H9 (cell line): Measurements from ENCODE around the gene GPALPP1. TPM values are rescaled to one million over a fixed set of nuclear protein-coding genes. Genes with fewer than 3 reads are reported as not detected.

Experiments
- DNase-seq: peaks from one replicate; pipeline ENCODE4 v3.0.0-alpha.2; 2017
- H2AFZ ChIP-seq: one replicate; pipeline ENCODE4 v1.6.1; 2013; ENCODE audit warnings: mild to moderate bottlenecking, low read length, control low read depth, moderate library complexity
- H2AK5ac ChIP-seq: 2 replicates; pipeline ENCODE4 v1.6.1; 2013; ENCODE audit warnings: low read length, control low read depth, mixed read lengths; ENCODE audit not compliant: insufficient read length
- H2BK120ac ChIP-seq: one replicate; pipeline ENCODE4 v1.6.1; 2013; ENCODE audit warnings: low read depth, mild to moderate bottlenecking, low read length, control low read depth, inconsistent platforms; ENCODE audit not compliant: poor library complexity, severe bottlenecking
- H2BK12ac ChIP-seq: 2 replicates; pipeline ENCODE4 v1.6.1; 2013; ENCODE audit warnings: low read length, control low read depth, mixed read lengths, low read depth; ENCODE audit not compliant: insufficient read length
- H2BK15ac ChIP-seq: 2 replicates; pipeline ENCODE4 v1.6.1; 2013; ENCODE audit warnings: low read depth, low read length, control low read depth
- H2BK20ac ChIP-seq: one replicate; pipeline ENCODE4 v1.6.1; 2013; ENCODE audit warnings: low read depth, mild to moderate bottlenecking, low read length, control low read depth, inconsistent platforms; ENCODE audit not compliant: poor library complexity, severe bottlenecking
- H2BK5ac ChIP-seq: 2 replicates; pipeline ENCODE4 v1.6.1; 2013; ENCODE audit warnings: low read length, control low read depth, mixed read lengths; ENCODE audit not compliant: insufficient read length
- H3K14ac ChIP-seq: 2 replicates; pipeline ENCODE4 v1.6.1; 2013; ENCODE audit warnings: low read length, control low read depth; ENCODE audit not compliant: insufficient read depth
- H3K18ac ChIP-seq: 2 replicates; pipeline ENCODE4 v1.6.1; 2013; ENCODE audit warnings: low read depth, mild to moderate bottlenecking, mixed read lengths, low read length, control low read depth; ENCODE audit not compliant: insufficient read length
- H3K23ac ChIP-seq: 2 replicates; pipeline ENCODE4 v1.6.1; 2013; ENCODE audit warnings: low read length, control low read depth, mixed read lengths, low read depth; ENCODE audit not compliant: insufficient read length
- H3K23me2 ChIP-seq: 2 replicates; pipeline ENCODE4 v1.6.1; 2013; ENCODE audit warnings: low read depth, mild to moderate bottlenecking, mixed read lengths, low read length, control low read depth; ENCODE audit not compliant: insufficient read length, poor library complexity, severe bottlenecking
- H3K27ac ChIP-seq: 2 replicates; pipeline ENCODE4 v1.5.1; 2013; ENCODE audit warnings: low read length, control low read depth, mixed read lengths, low read depth; ENCODE audit not compliant: insufficient read length
- H3K27me3 ChIP-seq: 2 replicates; pipeline ENCODE4 v1.6.1; 2013; ENCODE audit warnings: low read length, control low read depth, inconsistent platforms; ENCODE audit not compliant: insufficient read depth
- H3K4ac ChIP-seq: 2 replicates; pipeline ENCODE4 v1.6.1; 2013; ENCODE audit warnings: low read depth, mild to moderate bottlenecking, control low read depth, inconsistent platforms, low read length, moderate library complexity
- H3K4me1 ChIP-seq: 2 replicates; pipeline ENCODE4 v1.6.1; 2013; ENCODE audit warnings: low read length, control low read depth, inconsistent platforms; ENCODE audit not compliant: insufficient read depth
- H3K4me2 ChIP-seq: 2 replicates; pipeline ENCODE4 v1.6.1; 2013; ENCODE audit warnings: low read length, control low read depth, mixed read lengths; ENCODE audit not compliant: insufficient read length, insufficient read depth
- H3K56ac ChIP-seq: 2 replicates; pipeline ENCODE4 v1.6.1; 2013; ENCODE audit warnings: low read depth, mild to moderate bottlenecking, mixed read lengths, low read length, control low read depth; ENCODE audit not compliant: insufficient read length
- H3K79me1 ChIP-seq: 2 replicates; pipeline ENCODE4 v1.6.1; 2013; ENCODE audit warnings: low read depth, mild to moderate bottlenecking, moderate library complexity, low read length, control low read depth, inconsistent platforms; ENCODE audit not compliant: insufficient read depth, poor library complexity, severe bottlenecking
- H3K79me2 ChIP-seq: 2 replicates; pipeline ENCODE4 v1.6.1; 2013; ENCODE audit warnings: low read length, control low read depth, inconsistent platforms; ENCODE audit not compliant: insufficient read depth
- H3K9ac ChIP-seq: 2 replicates; pipeline ENCODE4 v1.6.1; 2013; ENCODE audit warnings: low read length, control low read depth, mixed read lengths; ENCODE audit not compliant: insufficient read length; ENCODE audit errors: extremely low read depth
- H3K9me3 ChIP-seq: one replicate; pipeline ENCODE4 v1.6.1; 2013; ENCODE audit warnings: low read depth, low read length, inconsistent platforms; ENCODE audit not compliant: control insufficient read depth
- H3T11ph ChIP-seq: one replicate; pipeline ENCODE4 v1.6.1; 2013; ENCODE audit warnings: mild to moderate bottlenecking, low read length, control low read depth, inconsistent platforms
- H4K20me1 ChIP-seq: one replicate; pipeline ENCODE4 v1.6.1; 2013; ENCODE audit not compliant: control insufficient read depth, insufficient read length, insufficient read depth
- H4K5ac ChIP-seq: 2 replicates; pipeline ENCODE4 v1.6.1; 2013; ENCODE audit warnings: low read depth, mild to moderate bottlenecking, mixed read lengths, low read length, control low read depth; ENCODE audit not compliant: insufficient read length
- H4K8ac ChIP-seq: replicated peaks from 2 replicates; pipeline ENCODE4 v1.6.1; 2013; ENCODE audit warnings: low read length, control low read depth, mixed read lengths, low read depth; ENCODE audit not compliant: insufficient read length
- H4K91ac ChIP-seq: 2 replicates; pipeline ENCODE4 v1.6.1; 2013; ENCODE audit warnings: low read depth, mild to moderate bottlenecking, moderate library complexity, mixed read lengths, low read length, control low read depth; ENCODE audit not compliant: insufficient read length
- H3K27ac Mint-ChIP-seq, 3 experiments: 2 replicates in 2 of 3; 3 replicates in 1 of 3; pipeline ENCODE4 v1.8.0; 2020 to 2021; ENCODE audit warnings: mixed read lengths in 3 of 3, mild to moderate bottlenecking in 1 of 3, moderate library complexity in 1 of 3
- H3K27me3 Mint-ChIP-seq: 2 replicates; pipeline ENCODE4 v1.8.0; 2021; ENCODE audit warnings: low read depth, mild to moderate bottlenecking, moderate library complexity, mixed read lengths
- H3K36me3 Mint-ChIP-seq, 3 experiments: 2 replicates in 2 of 3; 3 replicates in 1 of 3; pipeline ENCODE4 v1.8.0; 2020 to 2021; ENCODE audit warnings: low read depth in 3 of 3, mixed read lengths in 3 of 3; ENCODE audit not compliant: insufficient read depth in 1 of 3
- H3K4me1 Mint-ChIP-seq, 2 experiments: 2 replicates each; pipeline ENCODE4 v1.8.0; 2020; ENCODE audit warnings: mixed read lengths in 2 of 2
- H3K4me3 Mint-ChIP-seq, 2 experiments: 2 replicates in 1 of 2; 3 replicates in 1 of 2; pipeline ENCODE4 v1.8.0; 2020 to 2021; ENCODE audit warnings: mild to moderate bottlenecking in 2 of 2, mixed read lengths in 2 of 2, moderate library complexity in 1 of 2
- H3K9me3 Mint-ChIP-seq, 2 experiments: 2 replicates in 1 of 2; 3 replicates in 1 of 2; pipeline ENCODE4 v1.8.0; 2020; ENCODE audit warnings: mild to moderate bottlenecking in 2 of 2, mixed read lengths in 2 of 2, moderate library complexity in 1 of 2
- WGBS: extraction: QIAGEN DNeasy Blood & Tissue Kit; methylation state at CpG from one replicate; pipeline ENCODE4 v1.1.7; 2013; ENCODE audit warnings: missing lambda C conversion rate, low lambda C conversion rate, mixed read lengths; ENCODE audit not compliant: insufficient read length; ENCODE audit errors: extremely low coverage; 5-methylcytosine and 5-hydroxymethylcytosine counted together
- total RNA-seq: library from RNA; stranded (reverse); gene quantifications from 2 replicates; pipeline ENCODE4 v1.2.1, GENCODE V29; 2021
- TF ChIP-seq, protein P1 (sequence below): fragments of 200-600 bp; sonication (generic); conservative IDR thresholded peaks from 3 replicates; pipeline ENCODE4 v1.8.0; 2021; ENCODE audit warnings: antibody characterized with exemption, mild to moderate bottlenecking

The GPALPP1 gene
- total RNA-seq, 1 experiment from 2014 or later: 21.9 TPM

GRCh38 chr13:44976196-44976595 is 13.1 kb upstream of the GPALPP1 start:
- H2BK20ac ChIP-seq: no peak overlapping the region
- no peak overlapping the region for H3K9ac ChIP-seq
- no peak overlapping the region for H2BK15ac ChIP-seq
- no peaks in the 10 kb centered on the region for H3K27me3 ChIP-seq
- whole genome bisulfite sequencing: 75% methylated on average over 1 of the region's 3 CpGs
- no peaks in the 10 kb centered on the region for H3K4me1 ChIP-seq
- no peak overlapping the region for H4K8ac ChIP-seq
- Mint-ChIP-seq H3K4me3 (no peak overlapping the region), H3K36me3 (peaks cover 5 to 41% (median 37%) of the 10 kb centered on the region in 3 experiments; a peak in 6 of 7 replicates), H3K27me3 (no peaks in the 10 kb centered on the region; the same call in 1 of the 2 replicates), H3K4me1 (peaks cover 8 to 11% of the 10 kb centered on the region in 2 experiments), H3K27ac (no peak overlapping the region), H3K9me3 (no peaks in the 10 kb centered on the region)
- no peak overlapping the region for H2AFZ ChIP-seq
- H4K5ac ChIP-seq: no peak overlapping the region
- no peak overlapping the region for H3T11ph ChIP-seq
- no peaks in the 10 kb centered on the region for H3K79me2 ChIP-seq
- no peak overlapping the region for H4K91ac ChIP-seq
- no peak overlapping the region for H2BK5ac ChIP-seq
- no peak overlapping the region for H3K4me2 ChIP-seq
- DNase-seq: no peak
- no peaks in the 10 kb centered on the region for H4K20me1 ChIP-seq
- no peak overlapping the region for H3K4ac ChIP-seq
- TF ChIP-seq, protein P1, sequence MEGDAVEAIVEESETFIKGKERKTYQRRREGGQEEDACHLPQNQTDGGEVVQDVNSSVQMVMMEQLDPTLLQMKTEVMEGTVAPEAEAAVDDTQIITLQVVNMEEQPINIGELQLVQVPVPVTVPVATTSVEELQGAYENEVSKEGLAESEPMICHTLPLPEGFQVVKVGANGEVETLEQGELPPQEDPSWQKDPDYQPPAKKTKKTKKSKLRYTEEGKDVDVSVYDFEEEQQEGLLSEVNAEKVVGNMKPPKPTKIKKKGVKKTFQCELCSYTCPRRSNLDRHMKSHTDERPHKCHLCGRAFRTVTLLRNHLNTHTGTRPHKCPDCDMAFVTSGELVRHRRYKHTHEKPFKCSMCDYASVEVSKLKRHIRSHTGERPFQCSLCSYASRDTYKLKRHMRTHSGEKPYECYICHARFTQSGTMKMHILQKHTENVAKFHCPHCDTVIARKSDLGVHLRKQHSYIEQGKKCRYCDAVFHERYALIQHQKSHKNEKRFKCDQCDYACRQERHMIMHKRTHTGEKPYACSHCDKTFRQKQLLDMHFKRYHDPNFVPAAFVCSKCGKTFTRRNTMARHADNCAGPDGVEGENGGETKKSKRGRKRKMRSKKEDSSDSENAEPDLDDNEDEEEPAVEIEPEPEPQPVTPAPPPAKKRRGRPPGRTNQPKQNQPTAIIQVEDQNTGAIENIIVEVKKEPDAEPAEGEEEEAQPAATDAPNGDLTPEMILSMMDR: no peak
- no peak overlapping the region for H2AK5ac ChIP-seq
- H3K79me1 ChIP-seq: no peaks in the 10 kb centered on the region
- H3K56ac ChIP-seq: no peak overlapping the region
- H2BK12ac ChIP-seq: no peak overlapping the region
- no peak overlapping the region for H3K18ac ChIP-seq
- no peak overlapping the region for H2BK120ac ChIP-seq
- no peak overlapping the region for H3K23ac ChIP-seq
- no peaks in the 10 kb centered on the region for H3K9me3 ChIP-seq
- no peak overlapping the region for H3K14ac ChIP-seq
- no peak overlapping the region for H3K27ac ChIP-seq
- no peaks in the 10 kb centered on the region for H3K23me2 ChIP-seq
